GM12801 (cell line): ENCODE measurements around the gene MTCH1.

Experiments used
- CTCF ChIP-seq: IDR thresholded peaks from one replicate; pipeline ENCODE4 v1.5.1; 2011; ENCODE audit warnings: control low read depth; ENCODE audit not compliant: insufficient read length; ENCODE audit errors: extremely low read depth

The MTCH1 gene

DNA sequence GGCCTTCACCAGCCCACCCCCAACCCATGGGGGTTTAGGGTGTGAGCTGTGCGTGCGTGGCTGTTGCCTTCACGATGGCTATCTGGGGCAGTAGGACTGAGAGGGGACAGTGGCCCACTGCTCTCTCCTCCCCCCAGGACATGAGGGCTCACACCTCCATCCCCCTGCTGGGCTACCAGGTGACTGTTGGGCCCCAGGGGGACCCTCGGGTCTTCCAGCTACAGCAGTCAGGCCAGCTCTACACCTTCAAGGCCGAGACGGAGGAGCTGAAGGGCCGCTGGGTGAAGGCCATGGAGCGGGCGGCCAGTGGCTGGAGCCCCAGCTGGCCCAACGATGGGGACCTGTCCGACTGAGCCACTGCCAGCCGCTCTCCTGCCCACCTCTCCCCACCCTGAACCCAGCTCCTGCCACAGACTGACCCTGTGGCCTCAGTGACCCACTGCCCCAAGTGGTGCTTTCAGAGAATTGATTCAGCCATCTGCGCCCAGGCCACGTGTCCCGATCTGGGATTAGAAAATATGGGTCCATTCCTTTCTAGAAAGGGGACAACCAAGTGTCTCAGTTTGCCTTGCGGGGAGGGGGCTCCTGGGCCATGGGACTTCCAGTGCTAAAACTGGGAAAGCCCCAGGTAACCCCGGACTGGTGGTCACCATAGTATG lies 41.9 kb upstream of the MTCH1 start:
- TF ChIP-seq CTCF: no peak

DNA sequence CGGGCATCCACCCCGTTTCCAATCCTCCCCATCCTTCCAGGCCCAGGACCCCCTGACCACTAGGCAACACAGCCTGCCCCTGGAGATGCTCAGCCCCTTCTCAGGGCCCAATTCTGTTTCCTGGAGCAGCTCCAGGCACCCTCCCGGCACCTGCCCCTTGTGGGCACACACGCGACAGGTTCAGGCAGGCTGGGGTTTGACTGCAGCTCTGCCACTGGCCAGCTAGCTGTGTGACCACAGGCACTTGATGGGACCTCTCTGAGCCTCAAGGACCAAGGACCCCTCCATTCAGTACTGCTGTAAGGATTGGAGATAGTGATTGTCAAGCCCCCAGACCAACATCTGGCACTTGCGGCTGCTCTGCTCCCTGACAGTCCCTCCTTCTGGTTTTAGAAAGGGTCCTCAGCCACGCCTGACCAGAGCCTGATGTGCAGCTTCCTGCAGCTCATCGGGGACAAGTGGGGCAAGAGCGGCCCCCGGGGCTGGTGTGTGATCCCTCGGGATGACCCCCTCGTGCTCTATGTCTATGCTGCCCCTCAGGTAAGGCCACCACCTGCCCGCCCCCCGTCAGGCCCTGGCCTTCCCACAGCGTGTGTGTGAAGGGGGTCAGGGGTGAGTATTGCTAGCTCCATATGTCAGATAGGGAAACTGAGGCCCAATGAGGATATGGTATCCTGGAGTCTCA lies 41.2 kb upstream of the MTCH1 start:
- no peak for TF ChIP-seq CTCF

GRCh38 chr6:37025621-37026466 lies 39.8 kb upstream of the MTCH1 start:
- TF ChIP-seq CTCF: no peak

- TF ChIP-seq CTCF: no peak
Observed at GRCh38 chr6:37024656-37025337, 38.8 kb upstream of the MTCH1 start.

DNA sequence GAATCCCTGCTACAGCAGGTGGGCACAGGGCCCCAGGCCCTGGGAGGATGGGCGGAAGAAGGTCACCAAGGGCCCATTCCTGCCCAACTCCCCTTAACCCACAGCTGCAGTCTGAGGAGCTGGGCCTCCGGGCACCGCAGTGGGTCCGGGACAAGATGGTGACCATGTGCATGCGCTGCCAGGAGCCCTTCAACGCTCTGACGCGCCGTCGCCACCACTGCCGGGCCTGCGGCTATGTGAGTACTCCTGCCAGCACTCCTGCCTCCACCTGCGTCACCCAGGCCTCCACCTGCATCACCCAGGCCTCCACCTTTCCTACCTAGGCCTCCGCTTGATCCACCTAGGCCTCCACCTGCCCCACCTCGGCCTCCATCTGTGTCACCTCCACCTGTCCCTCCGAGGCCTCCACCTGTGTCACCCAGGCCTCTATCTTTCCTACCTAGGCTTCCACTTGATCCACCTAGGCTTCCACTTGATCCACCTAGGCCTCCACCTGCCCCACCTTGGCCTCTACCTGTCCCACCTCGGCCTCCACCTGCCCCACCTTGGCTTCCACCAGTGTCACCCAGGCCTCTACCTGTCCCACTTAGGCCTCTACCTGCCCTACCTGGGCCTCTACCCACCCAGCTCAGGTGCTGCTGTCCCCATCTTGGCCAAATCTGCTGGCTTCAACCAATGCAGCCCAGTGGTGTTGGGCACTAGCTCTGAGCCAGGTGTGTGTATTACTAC lies 36.3 kb upstream of the MTCH1 start:
- TF ChIP-seq CTCF: no peak

DNA sequence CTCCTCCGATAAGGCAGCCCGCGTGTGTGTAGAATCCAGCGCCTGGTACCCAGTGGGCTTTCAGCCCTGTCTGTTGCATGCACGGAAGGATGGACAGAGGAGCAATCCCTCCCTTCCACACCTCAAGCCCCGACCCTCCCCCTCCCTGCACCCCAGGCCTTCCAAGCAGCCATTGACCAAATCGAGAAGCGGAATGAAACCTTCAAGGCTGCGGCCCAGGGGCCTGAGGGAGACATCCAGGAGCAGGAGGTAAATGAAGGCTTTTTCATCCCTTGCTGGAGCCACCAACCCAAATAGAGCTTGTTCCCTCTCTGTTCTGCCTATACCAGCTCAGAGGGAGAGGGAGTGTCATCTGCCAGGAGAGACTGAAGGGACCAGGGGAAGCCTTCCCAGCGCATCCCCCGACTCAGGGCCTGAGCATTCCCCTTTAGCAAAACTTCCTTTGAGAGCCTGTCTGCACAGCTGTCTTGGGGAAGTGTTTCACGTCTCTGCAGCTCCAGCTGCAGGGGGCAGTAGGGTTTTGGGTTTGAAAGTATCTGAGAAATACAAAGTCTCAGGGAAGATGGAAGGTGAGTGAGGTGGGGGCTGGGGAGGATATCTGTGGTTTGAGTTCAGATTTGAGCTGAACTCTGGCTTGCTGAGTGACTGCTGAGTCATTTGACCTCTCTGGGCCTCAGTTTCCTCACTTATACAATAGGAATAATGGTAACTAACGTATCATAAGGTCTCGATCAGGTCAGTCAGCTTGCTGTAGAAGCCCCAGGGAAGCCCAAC lies 35.5 kb upstream of the MTCH1 start:
- TF ChIP-seq CTCF: no peak
